HG02981 (cell line): ENCODE data around the gene RAVER2.
"Not testable (repeated sequence)": the region's sequence is repeated elsewhere in the genome, so short reads cannot be mapped to it uniquely, and the experiment has no call there.

Experiments used
- ATAC-seq: cut with Tn5 transposase; IDR thresholded peaks from one replicate; pipeline ENCODE4 v1.9.1; 2021; ENCODE audit warnings: mild to moderate bottlenecking, moderate library complexity; ENCODE audit not compliant: unreplicated experiment

The RAVER2 gene

GRCh38 chr1:64801851-64802523 is 57.1 kb downstream of the RAVER2 start:
- no peak for ATAC-seq

- no peak for ATAC-seq
Observed at GRCh38 chr1:64809309-64809708, 64.4 kb downstream of the RAVER2 start.

GRCh38 chr1:64810001-64810400 is 65.1 kb downstream of the RAVER2 start:
- no peak for ATAC-seq

- no peak for ATAC-seq
Observed at GRCh38 chr1:64811131-64811530, 66.3 kb downstream of the RAVER2 start.

GRCh38 chr1:64814427-64814826 is 69.6 kb downstream of the RAVER2 start:
- ATAC-seq = no peak

GRCh38 chr1:64817364-64817763 is 72.5 kb downstream of the RAVER2 start:
- ATAC-seq = not testable (repeated sequence)

- ATAC-seq = not testable (repeated sequence)
Observed at GRCh38 chr1:64820572-64820971, 75.7 kb downstream of the RAVER2 start.

- no peak for ATAC-seq
Observed at GRCh38 chr1:64822621-64823020, 77.7 kb downstream of the RAVER2 start.

GRCh38 chr1:64823691-64824476 is 79.0 kb downstream of the RAVER2 start:
- no peak for ATAC-seq

GRCh38 chr1:64826991-64827390 is 82.1 kb downstream of the RAVER2 start:
- ATAC-seq = no peak

- ATAC-seq = no peak
Observed at GRCh38 chr1:64828829-64829228, 84.0 kb downstream of the RAVER2 start.

- ATAC-seq = no peak
Observed at GRCh38 chr1:64829411-64830029, 84.6 kb downstream of the RAVER2 start.

- no peak for ATAC-seq
Observed at GRCh38 chr1:64830030-64830651, 85.3 kb downstream of the RAVER2 start.

- no peak for ATAC-seq
Observed at GRCh38 chr1:64834734-64835133, 89.9 kb downstream of the RAVER2 start.

- ATAC-seq = no peak
Observed at GRCh38 chr1:64836802-64837201, 91.9 kb downstream of the RAVER2 start.

GRCh38 chr1:64838486-64838885 is 93.6 kb downstream of the RAVER2 start:
- ATAC-seq = no peak

GRCh38 chr1:64839261-64839660 is 94.4 kb downstream of the RAVER2 start:
- ATAC-seq = no peak

- ATAC-seq = no peak
Observed at GRCh38 chr1:64839732-64840405, 95.0 kb downstream of the RAVER2 start.

- no peak for ATAC-seq
Observed at GRCh38 chr1:64841330-64842065, 96.6 kb downstream of the RAVER2 start.

- no peak for ATAC-seq
Observed at GRCh38 chr1:64842224-64842623, 97.3 kb downstream of the RAVER2 start.
